ENCODE results near the gene GRM8.

- TF ChIP-seq, protein P1, sequence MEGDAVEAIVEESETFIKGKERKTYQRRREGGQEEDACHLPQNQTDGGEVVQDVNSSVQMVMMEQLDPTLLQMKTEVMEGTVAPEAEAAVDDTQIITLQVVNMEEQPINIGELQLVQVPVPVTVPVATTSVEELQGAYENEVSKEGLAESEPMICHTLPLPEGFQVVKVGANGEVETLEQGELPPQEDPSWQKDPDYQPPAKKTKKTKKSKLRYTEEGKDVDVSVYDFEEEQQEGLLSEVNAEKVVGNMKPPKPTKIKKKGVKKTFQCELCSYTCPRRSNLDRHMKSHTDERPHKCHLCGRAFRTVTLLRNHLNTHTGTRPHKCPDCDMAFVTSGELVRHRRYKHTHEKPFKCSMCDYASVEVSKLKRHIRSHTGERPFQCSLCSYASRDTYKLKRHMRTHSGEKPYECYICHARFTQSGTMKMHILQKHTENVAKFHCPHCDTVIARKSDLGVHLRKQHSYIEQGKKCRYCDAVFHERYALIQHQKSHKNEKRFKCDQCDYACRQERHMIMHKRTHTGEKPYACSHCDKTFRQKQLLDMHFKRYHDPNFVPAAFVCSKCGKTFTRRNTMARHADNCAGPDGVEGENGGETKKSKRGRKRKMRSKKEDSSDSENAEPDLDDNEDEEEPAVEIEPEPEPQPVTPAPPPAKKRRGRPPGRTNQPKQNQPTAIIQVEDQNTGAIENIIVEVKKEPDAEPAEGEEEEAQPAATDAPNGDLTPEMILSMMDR (IDR thresholded peaks at IDR 0.05; ENCODE audit: low read depth, low read length, missing input control) = no peak
- TF ChIP-seq SP1 (IDR thresholded peaks at IDR 0.05) (no peak), ATF3 (IDR thresholded peaks at IDR 0.05) (no peak), RAD21 (IDR thresholded peaks at IDR 0.05) (no peak), JUND (IDR thresholded peaks at IDR 0.05) (no peak), YY1 (IDR thresholded peaks at IDR 0.05) (no peak), RXRA (IDR thresholded peaks at IDR 0.05) (no peak), EGR1 (IDR thresholded peaks at IDR 0.05; ENCODE audit: low read depth in 2 of 2) (no peak), TAF1 (conservative IDR thresholded peaks at IDR 0.05) (no peak)
- TF ChIP-seq, protein P2, sequence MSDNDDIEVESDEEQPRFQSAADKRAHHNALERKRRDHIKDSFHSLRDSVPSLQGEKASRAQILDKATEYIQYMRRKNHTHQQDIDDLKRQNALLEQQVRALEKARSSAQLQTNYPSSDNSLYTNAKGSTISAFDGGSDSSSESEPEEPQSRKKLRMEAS (IDR thresholded peaks at IDR 0.05) = no peak
- TF ChIP-seq, protein P3, sequence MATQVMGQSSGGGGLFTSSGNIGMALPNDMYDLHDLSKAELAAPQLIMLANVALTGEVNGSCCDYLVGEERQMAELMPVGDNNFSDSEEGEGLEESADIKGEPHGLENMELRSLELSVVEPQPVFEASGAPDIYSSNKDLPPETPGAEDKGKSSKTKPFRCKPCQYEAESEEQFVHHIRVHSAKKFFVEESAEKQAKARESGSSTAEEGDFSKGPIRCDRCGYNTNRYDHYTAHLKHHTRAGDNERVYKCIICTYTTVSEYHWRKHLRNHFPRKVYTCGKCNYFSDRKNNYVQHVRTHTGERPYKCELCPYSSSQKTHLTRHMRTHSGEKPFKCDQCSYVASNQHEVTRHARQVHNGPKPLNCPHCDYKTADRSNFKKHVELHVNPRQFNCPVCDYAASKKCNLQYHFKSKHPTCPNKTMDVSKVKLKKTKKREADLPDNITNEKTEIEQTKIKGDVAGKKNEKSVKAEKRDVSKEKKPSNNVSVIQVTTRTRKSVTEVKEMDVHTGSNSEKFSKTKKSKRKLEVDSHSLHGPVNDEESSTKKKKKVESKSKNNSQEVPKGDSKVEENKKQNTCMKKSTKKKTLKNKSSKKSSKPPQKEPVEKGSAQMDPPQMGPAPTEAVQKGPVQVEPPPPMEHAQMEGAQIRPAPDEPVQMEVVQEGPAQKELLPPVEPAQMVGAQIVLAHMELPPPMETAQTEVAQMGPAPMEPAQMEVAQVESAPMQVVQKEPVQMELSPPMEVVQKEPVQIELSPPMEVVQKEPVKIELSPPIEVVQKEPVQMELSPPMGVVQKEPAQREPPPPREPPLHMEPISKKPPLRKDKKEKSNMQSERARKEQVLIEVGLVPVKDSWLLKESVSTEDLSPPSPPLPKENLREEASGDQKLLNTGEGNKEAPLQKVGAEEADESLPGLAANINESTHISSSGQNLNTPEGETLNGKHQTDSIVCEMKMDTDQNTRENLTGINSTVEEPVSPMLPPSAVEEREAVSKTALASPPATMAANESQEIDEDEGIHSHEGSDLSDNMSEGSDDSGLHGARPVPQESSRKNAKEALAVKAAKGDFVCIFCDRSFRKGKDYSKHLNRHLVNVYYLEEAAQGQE (IDR thresholded peaks at IDR 0.05) = no peak
- TF ChIP-seq, protein P4, sequence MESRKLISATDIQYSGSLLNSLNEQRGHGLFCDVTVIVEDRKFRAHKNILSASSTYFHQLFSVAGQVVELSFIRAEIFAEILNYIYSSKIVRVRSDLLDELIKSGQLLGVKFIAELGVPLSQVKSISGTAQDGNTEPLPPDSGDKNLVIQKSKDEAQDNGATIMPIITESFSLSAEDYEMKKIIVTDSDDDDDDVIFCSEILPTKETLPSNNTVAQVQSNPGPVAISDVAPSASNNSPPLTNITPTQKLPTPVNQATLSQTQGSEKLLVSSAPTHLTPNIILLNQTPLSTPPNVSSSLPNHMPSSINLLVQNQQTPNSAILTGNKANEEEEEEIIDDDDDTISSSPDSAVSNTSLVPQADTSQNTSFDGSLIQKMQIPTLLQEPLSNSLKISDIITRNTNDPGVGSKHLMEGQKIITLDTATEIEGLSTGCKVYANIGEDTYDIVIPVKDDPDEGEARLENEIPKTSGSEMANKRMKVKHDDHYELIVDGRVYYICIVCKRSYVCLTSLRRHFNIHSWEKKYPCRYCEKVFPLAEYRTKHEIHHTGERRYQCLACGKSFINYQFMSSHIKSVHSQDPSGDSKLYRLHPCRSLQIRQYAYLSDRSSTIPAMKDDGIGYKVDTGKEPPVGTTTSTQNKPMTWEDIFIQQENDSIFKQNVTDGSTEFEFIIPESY (IDR thresholded peaks at IDR 0.05) = no peak
Observed at GRCh38 chr7:126792521-126792920, 460.2 kb downstream of the GRM8 start.
